ENCODE measurements around the gene ZFTA.

Gene ZFTA

DNA sequence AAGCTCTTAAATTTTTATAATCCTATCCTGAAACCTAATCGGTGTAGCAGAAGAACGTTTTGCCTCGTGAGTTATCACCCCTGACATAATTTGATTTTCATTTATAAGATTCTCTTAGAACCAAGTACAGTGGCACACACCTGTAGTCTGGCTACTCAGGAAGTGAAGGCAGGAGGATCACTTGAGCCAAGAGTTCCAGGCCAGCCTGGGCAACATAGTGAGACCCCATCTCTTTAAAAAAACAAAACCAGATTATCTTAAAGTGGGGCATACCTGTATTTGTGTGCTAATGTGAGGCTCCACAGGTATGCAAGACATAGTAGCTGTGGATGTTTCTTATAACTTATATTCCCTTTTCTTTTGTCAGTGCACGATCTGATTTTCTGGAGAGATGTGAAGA lies 19.0 kb downstream of the ZFTA start:
- no peak for DNase-seq (ENCODE audit: low spot score)

DNA sequence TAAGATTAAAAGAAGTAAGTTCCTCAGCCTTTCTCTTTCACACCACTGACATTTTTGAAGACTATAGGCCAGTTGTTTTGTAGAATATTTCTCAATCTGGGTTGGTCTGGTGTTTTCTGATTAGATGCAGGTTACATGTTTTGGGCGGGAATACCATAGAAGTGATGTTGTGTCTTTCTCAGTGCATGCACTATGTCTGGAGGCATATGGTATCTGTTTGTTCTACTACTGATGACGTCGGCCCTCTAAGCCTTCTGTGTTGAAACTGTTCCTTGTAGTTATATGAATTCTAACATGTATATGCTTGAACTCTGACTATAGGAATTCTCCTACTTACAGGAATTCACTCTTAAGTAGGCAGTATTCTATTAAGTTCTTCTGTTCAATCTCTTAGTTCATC lies 21.6 kb downstream of the ZFTA start:
- no peak for DNase-seq (ENCODE audit: low spot score)

DNA sequence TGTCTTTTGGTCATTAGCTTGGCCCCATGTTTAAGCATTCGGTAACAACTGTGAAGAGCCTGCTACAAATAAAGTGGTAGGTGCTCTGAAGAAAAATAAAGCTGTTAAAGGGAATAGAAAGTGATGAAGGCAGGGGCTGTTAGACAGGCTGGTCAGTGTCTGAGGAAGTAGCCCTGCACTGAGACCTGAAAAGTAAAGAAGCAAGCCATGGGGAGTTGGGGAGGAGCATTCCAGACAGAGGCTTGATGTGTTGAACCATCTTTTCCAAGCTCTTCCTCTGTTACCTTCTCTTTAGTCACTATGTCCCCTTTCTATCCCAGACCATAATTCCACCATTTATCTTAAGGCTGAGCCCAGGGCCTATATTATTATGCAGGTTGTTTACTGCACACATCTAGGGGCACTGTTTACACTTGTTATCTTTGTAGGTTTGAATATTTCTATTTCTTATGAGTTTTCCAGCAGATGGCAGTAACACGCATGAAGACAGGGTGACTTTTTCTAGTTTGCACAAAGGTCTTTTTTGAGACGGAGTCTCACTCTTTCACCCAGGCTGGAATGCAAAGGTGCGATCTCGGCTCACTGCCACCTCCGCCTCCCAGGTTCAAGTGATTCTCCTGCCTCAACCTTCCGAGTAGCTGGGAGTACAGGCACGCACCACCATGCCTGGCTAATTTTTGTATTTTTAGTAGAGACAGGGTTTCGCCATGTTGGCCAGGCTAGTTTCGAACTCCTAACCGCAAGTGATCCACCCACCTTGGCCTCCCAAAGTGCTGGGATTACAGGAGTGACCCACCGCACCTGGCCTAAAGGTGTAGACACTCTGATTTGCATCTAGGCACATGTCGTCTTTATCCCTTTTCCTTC lies 23.0 kb downstream of the ZFTA start:
- peak; percentile 49 for DNase-seq (ENCODE audit: low spot score)

DNA sequence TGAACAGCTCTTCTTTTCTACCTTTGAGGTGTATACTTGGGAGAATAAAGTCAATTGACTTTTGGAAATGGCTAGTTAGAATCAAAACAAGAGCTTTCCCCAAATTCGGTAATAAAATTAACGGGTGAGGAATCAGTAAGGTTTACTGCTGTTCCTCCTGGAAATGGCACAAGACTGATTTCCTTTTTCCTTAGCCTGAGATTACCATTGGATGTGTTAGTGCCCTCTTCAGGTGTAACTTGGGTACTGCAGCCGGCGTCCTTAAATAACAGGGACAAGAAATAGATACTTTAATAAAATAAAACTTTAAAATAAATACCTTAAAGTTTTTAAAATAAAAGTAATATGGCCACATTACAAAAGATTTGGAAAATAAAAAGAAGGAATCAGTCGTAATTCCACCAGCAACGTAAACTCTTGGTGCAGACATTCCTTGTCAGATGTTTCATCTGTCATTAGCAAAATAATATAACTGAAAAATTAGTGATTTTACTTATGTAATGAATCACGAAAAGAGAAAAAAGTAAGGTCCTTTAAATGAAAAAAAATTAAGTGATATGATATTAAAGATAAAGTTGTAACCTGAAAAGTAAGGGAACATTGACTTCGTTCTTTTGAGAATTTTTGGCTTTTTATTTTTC lies 29.7 kb downstream of the ZFTA start:
- peak; percentile 81 for DNase-seq (ENCODE audit: low spot score)

DNA sequence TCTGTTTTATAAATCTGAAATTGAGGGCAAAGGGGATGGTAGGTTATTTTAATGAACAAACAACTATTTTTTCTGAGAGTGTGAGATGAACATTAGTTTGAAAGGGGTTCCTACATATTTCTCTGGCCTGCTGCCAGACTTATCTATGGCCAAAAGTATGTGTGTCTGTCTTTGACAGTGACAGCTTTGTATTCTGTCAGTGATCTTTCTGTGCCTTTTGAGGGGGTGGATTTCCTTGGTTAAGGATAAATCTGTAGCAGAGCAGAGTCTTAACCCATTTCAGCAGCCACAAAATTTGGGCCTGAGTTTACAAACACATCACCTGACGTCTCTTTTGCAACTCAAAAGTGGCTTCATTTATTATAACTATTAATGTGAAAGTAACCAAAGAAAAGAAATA lies 30.9 kb downstream of the ZFTA start:
- peak; percentile 26 for DNase-seq (ENCODE audit: low spot score)

DNA sequence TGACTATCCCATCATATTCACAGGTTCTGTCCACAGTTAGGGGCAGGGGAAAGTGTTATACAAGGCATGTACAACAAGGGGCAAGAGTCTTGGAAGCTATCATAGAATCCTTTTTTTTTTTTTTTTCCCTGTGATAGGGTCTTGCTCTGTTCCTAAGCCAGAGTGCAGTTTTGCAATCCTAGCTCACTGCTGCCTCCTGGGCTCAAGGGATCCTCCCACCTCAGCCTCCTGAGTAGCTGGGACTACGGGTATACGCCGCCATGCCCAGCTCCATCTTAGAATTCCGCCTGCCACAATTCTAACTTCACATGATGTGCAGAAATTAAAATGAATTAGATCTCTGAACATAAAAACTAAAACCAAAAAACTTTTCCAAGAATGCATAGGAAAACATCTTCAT lies 31.7 kb downstream of the ZFTA start:
- no peak for DNase-seq (ENCODE audit: low spot score)

DNA sequence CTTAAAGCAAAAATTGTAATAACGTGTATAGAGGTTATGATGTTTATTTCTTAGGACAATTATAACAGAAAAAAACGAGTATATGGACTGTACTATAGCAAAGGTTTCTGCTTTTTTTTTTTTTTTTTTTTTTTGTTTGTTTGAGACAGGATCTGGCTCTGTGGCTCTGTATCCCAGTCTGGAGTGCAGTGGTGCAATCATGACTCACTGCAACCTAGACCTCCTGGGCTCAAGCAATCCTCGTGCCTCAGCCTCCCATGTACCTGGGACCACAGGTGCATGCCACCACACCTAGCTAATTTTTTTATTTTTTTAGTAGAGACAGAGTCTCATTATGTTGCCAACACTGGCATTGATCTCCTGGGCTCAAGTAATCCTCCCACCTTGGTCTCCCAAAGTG lies 39.2 kb downstream of the ZFTA start:
- no peak for DNase-seq (ENCODE audit: low spot score)

DNA sequence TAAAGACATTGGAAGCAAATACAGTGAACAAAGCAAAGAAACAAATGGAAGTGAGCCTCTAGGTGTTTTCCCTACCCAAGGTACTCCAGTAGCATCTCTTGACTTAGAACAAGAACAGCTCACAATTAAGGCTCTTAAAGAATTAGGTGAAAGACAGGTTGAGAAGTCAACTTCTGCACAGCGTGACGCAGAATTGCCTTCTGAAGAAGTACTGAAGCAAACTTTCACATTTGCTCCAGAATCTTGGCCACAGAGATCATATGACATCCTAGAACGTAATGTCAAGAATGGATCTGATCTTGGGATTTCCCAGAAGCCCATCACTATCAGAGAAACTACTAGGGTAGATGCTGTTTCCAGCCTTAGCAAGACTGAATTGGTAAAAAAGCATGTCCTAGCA lies 48.0 kb downstream of the ZFTA start:
- DNase-seq (ENCODE audit: low spot score), result no peak

DNA sequence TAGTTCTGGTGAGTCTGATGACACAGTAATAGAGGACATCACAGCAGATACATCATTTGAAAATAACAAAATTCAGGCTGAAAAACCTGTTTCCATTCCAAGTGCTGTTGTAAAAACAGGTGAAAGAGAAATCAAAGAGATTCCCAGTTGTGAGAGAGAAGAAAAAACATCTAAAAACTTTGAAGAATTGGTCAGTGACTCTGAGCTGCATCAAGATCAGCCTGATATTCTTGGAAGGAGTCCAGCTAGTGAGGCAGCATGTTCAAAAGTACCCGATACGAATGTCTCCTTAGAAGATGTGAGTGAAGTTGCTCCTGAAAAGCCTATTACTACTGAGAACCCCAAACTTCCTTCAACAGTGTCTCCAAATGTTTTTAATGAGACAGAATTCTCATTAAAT lies 48.6 kb downstream of the ZFTA start:
- DNase-seq (ENCODE audit: low spot score), result peak; percentile 39

DNA sequence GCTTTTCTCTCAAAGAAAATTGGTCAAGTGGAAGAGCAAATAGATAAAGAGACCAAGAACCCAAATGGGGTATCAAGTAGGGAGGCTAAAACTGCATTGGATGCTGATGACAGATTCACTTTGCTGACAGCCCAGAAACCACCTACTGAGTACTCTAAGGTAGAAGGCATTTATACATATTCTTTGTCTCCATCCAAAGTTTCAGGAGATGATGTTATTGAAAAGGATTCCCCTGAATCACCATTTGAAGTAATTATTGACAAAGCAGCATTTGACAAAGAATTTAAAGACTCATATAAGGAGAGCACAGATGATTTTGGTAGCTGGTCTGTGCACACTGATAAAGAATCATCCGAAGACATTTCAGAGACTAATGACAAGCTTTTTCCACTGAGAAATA lies 49.6 kb downstream of the ZFTA start:
- DNase-seq (ENCODE audit: low spot score), result no peak

Data from hematopoietic multipotent progenitor cell treated with erythropoietin and hydrocortisone succinate and interleukin-3 and kit ligand, for 15 days (in vitro differentiated cells).